NCI-H2196 treated with DMSO at 0.1 percent for 48 hours (cell line): ENCODE results near the gene C20orf173.
"Not testable (repeated sequence)": the region's sequence is repeated elsewhere in the genome, so short reads cannot be mapped to it uniquely, and the experiment has no call there.

Source experiments
- DNase-seq: peaks from one replicate; lab custom pipeline; 2025; ENCODE audit not compliant: unreplicated experiment; lab: John Stamatoyannopoulos, UW

C20orf173 gene

GRCh38 chr20:35547329-35547728 is 17.9 kb upstream of the C20orf173 start:
- no peak for DNase-seq

GRCh38 chr20:35546127-35546526 is 16.7 kb upstream of the C20orf173 start:
- DNase-seq: no peak

- DNase-seq: not testable (repeated sequence)
Observed at GRCh38 chr20:35544941-35545340, 15.5 kb upstream of the C20orf173 start.

- no peak for DNase-seq
Observed at GRCh38 chr20:35544436-35544835, 15.0 kb upstream of the C20orf173 start.

GRCh38 chr20:35542990-35543389 is 13.5 kb upstream of the C20orf173 start:
- no peak for DNase-seq

GRCh38 chr20:35541783-35542662 is 12.6 kb upstream of the C20orf173 start, which contains the start of gene ERGIC3:
Gene ERGIC3 (plus strand): TSS chr20:35542078. CDS start chr20:35542098, 20 bp downstream.
- DNase-seq: peak; percentile 99

- no peak for DNase-seq
Observed at GRCh38 chr20:35541118-35541782, 11.8 kb upstream of the C20orf173 start.

GRCh38 chr20:35539756-35540212 is 10.3 kb upstream of the C20orf173 start:
- peak; percentile 93 for DNase-seq

- no peak for DNase-seq
Observed at GRCh38 chr20:35527122-35527769, 2.2 kb downstream of the C20orf173 start.

GRCh38 chr20:35525639-35526038 is 3.8 kb downstream of the C20orf173 start:
- DNase-seq: no peak

- no peak for DNase-seq
Observed at GRCh38 chr20:35523298-35523888, 6.1 kb downstream of the C20orf173 start.

GRCh38 chr20:35518955-35519354 is 10.5 kb downstream of the C20orf173 start:
- DNase-seq: no peak

- not testable (repeated sequence) for DNase-seq
Observed at GRCh38 chr20:35517767-35518166, 11.7 kb downstream of the C20orf173 start.

GRCh38 chr20:35517125-35517524 is 12.3 kb downstream of the C20orf173 start:
- DNase-seq: peak; percentile 21

GRCh38 chr20:35515949-35516645 is 13.4 kb downstream of the C20orf173 start:
- peak; percentile 35 for DNase-seq

GRCh38 chr20:35515341-35515740 is 14.1 kb downstream of the C20orf173 start:
- no peak for DNase-seq

- DNase-seq: no peak
Observed at GRCh38 chr20:35514371-35514932, 15.0 kb downstream of the C20orf173 start.

GRCh38 chr20:35511814-35512420 is 17.5 kb downstream of the C20orf173 start:
- DNase-seq: peak; percentile 51

- no peak for DNase-seq
Observed at GRCh38 chr20:35510951-35511735, 18.3 kb downstream of the C20orf173 start.
